IMR-90 (cell line): ENCODE results near the gene MFAP3L.

Experiments used
- MAFK ChIP-seq: IDR thresholded peaks from 2 replicates; pipeline ENCODE4 v1.6.1; 2012; ENCODE audit warnings: low read depth, low read length, improper control_type of control experiment
- POLR2A ChIP-seq: IDR thresholded peaks from 2 replicates; pipeline ENCODE4 v1.6.1; 2012; ENCODE audit warnings: mild to moderate bottlenecking, low read depth, low read length

GRCh38 chr4:170038769-170039168 lies 12.6 kb upstream of the MFAP3L start:
- no peak for TF ChIP-seq POLR2A
- no peak for TF ChIP-seq MAFK
